NB4 (cell line): Measurements from ENCODE around the gene PDE5A.
A peak's percentile ranks its signal among the peaks of the same experiment; 100 is the strongest.

ENCODE experiments used
- DNase-seq: peaks from one replicate; pipeline ENCODE4 v3.0.0; 2010; ENCODE audit warnings: low read depth
- H3K4me3 ChIP-seq: one replicate; pipeline ENCODE4 v1.5.1; 2011; ENCODE audit warnings: mild to moderate bottlenecking, low read depth, low read length, moderate library complexity
- MYC ChIP-seq: IDR thresholded peaks from 2 replicates; pipeline ENCODE4 v1.6.1; 2011; ENCODE audit warnings: low read depth, low read length
- POLR2A ChIP-seq: IDR thresholded peaks from 2 replicates; pipeline ENCODE4 v1.6.1; 2011; ENCODE audit warnings: mild to moderate bottlenecking; ENCODE audit not compliant: insufficient read length; ENCODE audit errors: extremely low read depth
- TF ChIP-seq, protein P1 (sequence below): IDR thresholded peaks from one replicate; pipeline ENCODE4 v1.5.1; 2012; ENCODE audit warnings: low read depth, low read length
- TF ChIP-seq, protein P2 (sequence below): IDR thresholded peaks from 2 replicates; pipeline ENCODE4 v1.6.1; 2011; ENCODE audit warnings: low read depth, low read length

Gene PDE5A

DNA sequence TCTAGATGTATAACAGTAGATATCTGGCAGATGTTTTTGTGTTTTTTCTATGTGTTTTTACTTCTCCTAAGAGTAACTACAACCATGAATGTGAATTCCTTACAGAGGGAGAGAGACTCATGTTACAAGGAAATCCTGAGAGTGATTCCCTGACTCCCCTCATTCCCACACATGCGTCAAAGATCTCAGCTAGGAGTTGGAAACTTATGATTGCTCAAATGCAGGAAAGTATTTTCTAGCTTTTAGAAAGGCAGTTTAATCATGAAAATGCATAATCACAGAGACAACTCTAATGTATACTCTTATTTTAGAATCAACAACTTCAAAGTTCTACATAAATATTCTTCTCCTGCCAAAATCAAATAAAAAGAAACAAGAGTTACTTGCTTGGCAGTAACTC lies 121.8 kb downstream of the PDE5A start:
- no peak overlapping the region for H3K4me3 ChIP-seq
- DNase-seq: no peak
- TF ChIP-seq POLR2A: no peak
- TF ChIP-seq, protein P1, sequence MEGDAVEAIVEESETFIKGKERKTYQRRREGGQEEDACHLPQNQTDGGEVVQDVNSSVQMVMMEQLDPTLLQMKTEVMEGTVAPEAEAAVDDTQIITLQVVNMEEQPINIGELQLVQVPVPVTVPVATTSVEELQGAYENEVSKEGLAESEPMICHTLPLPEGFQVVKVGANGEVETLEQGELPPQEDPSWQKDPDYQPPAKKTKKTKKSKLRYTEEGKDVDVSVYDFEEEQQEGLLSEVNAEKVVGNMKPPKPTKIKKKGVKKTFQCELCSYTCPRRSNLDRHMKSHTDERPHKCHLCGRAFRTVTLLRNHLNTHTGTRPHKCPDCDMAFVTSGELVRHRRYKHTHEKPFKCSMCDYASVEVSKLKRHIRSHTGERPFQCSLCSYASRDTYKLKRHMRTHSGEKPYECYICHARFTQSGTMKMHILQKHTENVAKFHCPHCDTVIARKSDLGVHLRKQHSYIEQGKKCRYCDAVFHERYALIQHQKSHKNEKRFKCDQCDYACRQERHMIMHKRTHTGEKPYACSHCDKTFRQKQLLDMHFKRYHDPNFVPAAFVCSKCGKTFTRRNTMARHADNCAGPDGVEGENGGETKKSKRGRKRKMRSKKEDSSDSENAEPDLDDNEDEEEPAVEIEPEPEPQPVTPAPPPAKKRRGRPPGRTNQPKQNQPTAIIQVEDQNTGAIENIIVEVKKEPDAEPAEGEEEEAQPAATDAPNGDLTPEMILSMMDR: no peak
- TF ChIP-seq MYC: no peak
- TF ChIP-seq, protein P2, sequence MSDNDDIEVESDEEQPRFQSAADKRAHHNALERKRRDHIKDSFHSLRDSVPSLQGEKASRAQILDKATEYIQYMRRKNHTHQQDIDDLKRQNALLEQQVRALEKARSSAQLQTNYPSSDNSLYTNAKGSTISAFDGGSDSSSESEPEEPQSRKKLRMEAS: no peak

DNA sequence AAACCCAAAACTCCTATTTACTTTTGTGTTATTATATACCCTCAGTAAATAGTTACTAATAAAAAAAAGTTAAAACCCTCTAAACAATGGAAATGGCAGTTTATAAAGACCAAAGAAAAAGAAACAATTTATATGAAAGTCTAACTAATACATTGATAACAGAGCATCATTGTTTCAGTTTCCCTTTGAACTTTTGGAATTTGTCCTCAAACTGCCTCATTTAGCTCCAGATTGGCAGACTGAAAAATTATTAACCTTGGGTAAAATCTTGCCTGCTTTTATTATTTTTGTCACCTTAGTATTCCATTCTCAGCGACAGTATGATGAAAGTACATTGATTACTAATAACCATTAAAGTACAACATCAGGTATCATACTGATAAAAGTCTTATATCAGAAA lies 124.0 kb downstream of the PDE5A start:
- TF ChIP-seq POLR2A: no peak
- TF ChIP-seq, protein P1: no peak
- TF ChIP-seq, protein P2: no peak
- no peak for TF ChIP-seq MYC
- H3K4me3 ChIP-seq: no peak overlapping the region
- DNase-seq: no peak

DNA sequence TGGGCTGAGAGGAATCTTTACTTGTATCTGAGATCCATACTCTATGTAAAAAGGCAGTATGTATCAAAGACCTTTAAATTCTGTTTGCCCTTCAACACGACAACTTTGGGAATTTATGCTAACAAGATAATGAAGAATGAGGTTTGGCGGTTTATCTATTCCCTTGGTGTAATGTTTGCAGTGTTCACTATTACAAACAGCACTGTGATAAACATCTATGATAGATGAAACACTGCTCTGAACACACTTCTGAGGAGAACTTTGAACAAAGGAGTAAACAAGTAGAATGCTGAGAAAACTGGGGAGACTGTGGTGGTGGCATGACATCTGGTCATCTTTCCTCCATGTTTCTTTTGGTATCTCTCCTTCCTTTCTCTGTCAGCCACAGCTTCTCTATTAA lies 126.9 kb downstream of the PDE5A start:
- no peak overlapping the region for H3K4me3 ChIP-seq
- TF ChIP-seq, protein P1: no peak
- TF ChIP-seq MYC: no peak
- no peak for TF ChIP-seq POLR2A
- TF ChIP-seq, protein P2: no peak
- DNase-seq: no peak

DNA sequence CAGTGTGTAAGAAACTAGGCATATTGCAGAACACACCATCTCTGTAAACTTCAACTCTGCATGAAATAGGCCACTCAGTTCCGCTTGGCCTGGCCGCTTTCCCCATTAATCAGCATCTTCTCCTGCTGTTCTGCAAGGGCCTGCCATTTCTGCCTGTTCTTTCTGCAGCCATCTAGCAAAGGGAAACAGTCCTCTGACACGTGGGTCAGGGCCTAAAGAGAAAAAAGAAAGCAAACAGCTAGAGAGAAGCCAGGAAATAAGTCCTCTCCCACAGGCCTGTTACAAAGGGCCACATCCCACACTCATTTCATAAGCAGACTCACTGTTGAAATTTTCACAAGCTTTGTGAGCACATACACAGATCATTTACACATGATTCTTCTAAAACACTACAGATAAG lies 130.1 kb downstream of the PDE5A start:
- TF ChIP-seq, protein P2: peak; percentile 30; the same call in 1 of the 2 replicates
- no peak for TF ChIP-seq MYC
- TF ChIP-seq, protein P1: no peak
- no peak for TF ChIP-seq POLR2A
- peak; percentile 13 for DNase-seq
- H3K4me3 ChIP-seq: no peak overlapping the region

DNA sequence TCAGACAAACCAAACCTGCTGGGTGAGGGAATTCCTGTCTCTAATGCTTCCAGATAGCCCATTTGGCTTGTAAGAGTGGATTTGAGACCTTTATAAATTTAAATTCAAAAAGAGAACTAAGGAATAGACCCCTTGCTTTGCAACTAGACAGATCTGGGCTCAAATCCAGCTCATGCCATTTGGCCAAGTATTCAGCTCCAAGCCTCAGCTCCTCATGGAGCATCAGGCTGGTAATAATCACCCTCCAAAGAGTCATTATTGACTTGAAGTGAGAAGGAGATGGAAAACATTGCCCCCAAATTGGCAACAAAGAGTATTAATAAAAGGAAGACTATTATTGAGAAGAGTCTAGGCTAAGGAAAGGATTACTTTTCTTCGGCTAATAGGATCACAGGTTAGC lies 134.7 kb downstream of the PDE5A start:
- TF ChIP-seq, protein P2: no peak
- TF ChIP-seq MYC (no peak), POLR2A (no peak)
- TF ChIP-seq, protein P1: no peak
- DNase-seq: no peak
- H3K4me3 ChIP-seq: no peak overlapping the region

DNA sequence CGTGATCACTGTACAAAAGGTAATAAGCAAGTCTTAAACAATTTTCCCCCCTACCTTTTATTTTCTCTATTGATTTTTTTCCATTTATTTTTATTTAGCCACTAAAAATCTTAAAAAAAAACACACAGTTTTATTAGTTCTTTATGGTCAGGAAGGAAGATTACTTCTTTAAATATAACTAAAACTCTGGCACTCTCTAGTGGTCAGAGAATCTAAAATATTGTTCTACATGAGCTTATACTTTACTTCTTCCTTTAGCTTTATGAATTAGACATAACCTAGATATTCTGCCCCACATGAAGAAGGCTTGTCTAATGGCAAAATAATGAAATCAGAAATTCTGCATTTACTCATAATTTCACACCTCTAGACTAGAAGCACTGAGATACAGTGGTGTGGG lies 135.2 kb downstream of the PDE5A start:
- no peak overlapping the region for H3K4me3 ChIP-seq
- peak; percentile 14 for DNase-seq
- TF ChIP-seq, protein P1: no peak
- TF ChIP-seq, protein P2: no peak
